Mesendoderm (in vitro differentiated cells): ENCODE data around the gene TNFAIP6.

Experiments used
- DNase-seq: peaks from one replicate; pipeline ENCODE4 v3.0.0; 2013
- H2AK5ac ChIP-seq: 2 replicates; pipeline ENCODE4 v1.6.1; 2013; ENCODE audit warnings: low read length, inconsistent platforms
- H2BK120ac ChIP-seq: 2 replicates; pipeline ENCODE4 v1.6.1; 2013; ENCODE audit warnings: low read depth, mild to moderate bottlenecking, low read length, moderate library complexity, mixed read lengths
- H2BK15ac ChIP-seq: replicated peaks from 2 replicates; pipeline ENCODE4 v1.6.1; 2013; ENCODE audit warnings: low read depth, mild to moderate bottlenecking, moderate library complexity
- H2BK5ac ChIP-seq: 2 replicates; pipeline ENCODE4 v1.6.1; 2013; ENCODE audit warnings: low read length, inconsistent platforms
- H3K18ac ChIP-seq: 2 replicates; pipeline ENCODE4 v1.6.1; 2013; ENCODE audit warnings: mild to moderate bottlenecking, low read length, mixed read lengths
- H3K23ac ChIP-seq: one replicate; pipeline ENCODE4 v1.6.1; 2013; ENCODE audit warnings: low read length
- H3K27ac ChIP-seq: 2 replicates; pipeline ENCODE4 v1.5.1; 2013; ENCODE audit warnings: low read depth, mild to moderate bottlenecking, inconsistent platforms, low read length, moderate library complexity
- H3K27me3 ChIP-seq: 2 replicates; pipeline ENCODE4 v1.6.1; 2013; ENCODE audit warnings: low read length, control low read depth, mild to moderate bottlenecking, inconsistent platforms; ENCODE audit not compliant: insufficient read depth, poor library complexity
- H3K36me3 ChIP-seq: 2 replicates; pipeline ENCODE4 v1.6.1; 2013; ENCODE audit warnings: low read length, inconsistent platforms; ENCODE audit not compliant: control insufficient read depth, insufficient read depth
- H3K4ac ChIP-seq: one replicate; pipeline ENCODE4 v1.6.1; 2013; ENCODE audit warnings: low read depth, mild to moderate bottlenecking, low read length, moderate library complexity
- H3K4me1 ChIP-seq: 2 replicates; pipeline ENCODE4 v1.6.1; 2013; ENCODE audit warnings: low read depth, low read length, inconsistent platforms; ENCODE audit not compliant: control insufficient read depth
- H3K4me2 ChIP-seq: 2 replicates; pipeline ENCODE4 v1.6.1; 2013; ENCODE audit warnings: low read length
- H3K4me3 ChIP-seq: 2 replicates; pipeline ENCODE4 v1.5.1; 2013; ENCODE audit warnings: mild to moderate bottlenecking, low read length
- H3K56ac ChIP-seq: one replicate; pipeline ENCODE4 v1.6.1; 2013; ENCODE audit warnings: low read length
- H3K79me1 ChIP-seq: 2 replicates; pipeline ENCODE4 v1.6.1; 2013; ENCODE audit warnings: low read length, inconsistent platforms
- H3K79me2 ChIP-seq: 2 replicates; pipeline ENCODE4 v1.6.1; 2013; ENCODE audit warnings: mild to moderate bottlenecking, low read length; ENCODE audit not compliant: control insufficient read depth, insufficient read depth
- H3K9ac ChIP-seq: 2 replicates; pipeline ENCODE4 v1.6.1; 2013; ENCODE audit warnings: low read length, inconsistent platforms
- H4K5ac ChIP-seq: one replicate; pipeline ENCODE4 v1.6.1; 2013; ENCODE audit warnings: low read length
- H4K8ac ChIP-seq: one replicate; pipeline ENCODE4 v1.6.1; 2013; ENCODE audit warnings: low read depth, mild to moderate bottlenecking, control low read depth, low read length, moderate library complexity
- WGBS: extraction: QIAGEN DNeasy Blood & Tissue Kit; methylation state at CpG from one replicate; pipeline ENCODE4 v1.1.7; 2013; ENCODE audit warnings: low lambda C conversion rate, missing lambda C conversion rate; ENCODE audit not compliant: insufficient coverage; ENCODE audit errors: extremely low coverage; 5-methylcytosine and 5-hydroxymethylcytosine counted together

TNFAIP6 gene

DNA sequence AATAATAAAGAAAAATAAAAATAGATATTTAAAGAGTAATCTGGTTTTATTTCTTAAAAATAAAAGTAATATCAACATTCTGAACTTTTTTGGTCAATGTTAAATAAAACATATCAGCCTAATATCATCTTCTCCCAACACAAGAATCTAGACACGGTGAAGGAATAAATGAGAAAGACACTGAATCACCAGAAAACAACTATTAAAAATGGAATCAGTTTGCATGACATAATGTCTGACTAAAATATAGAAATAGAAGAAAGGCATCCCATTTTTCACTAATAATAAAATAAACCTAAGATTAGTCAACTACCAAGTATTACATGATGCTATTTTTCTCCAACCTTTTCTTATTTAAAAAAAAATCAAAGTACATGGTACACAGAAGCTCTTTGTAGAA is 30.8 kb upstream of the TNFAIP6 start:
- H3K4me3 ChIP-seq: no peak overlapping the region
- no peak overlapping the region for H3K23ac ChIP-seq
- no CpG with 5 or more reads among the region's 1 CpG for WGBS
- no peak overlapping the region for H2AK5ac ChIP-seq
- no peak overlapping the region for H2BK120ac ChIP-seq
- H4K5ac ChIP-seq: no peak overlapping the region
- no peaks in the 10 kb centered on the region for H3K79me1 ChIP-seq
- no peak overlapping the region for H2BK15ac ChIP-seq
- H3K18ac ChIP-seq: no peak overlapping the region
- no peak overlapping the region for H3K4ac ChIP-seq
- H3K27me3 ChIP-seq: no peaks in the 10 kb centered on the region
- H3K36me3 ChIP-seq: no peaks in the 10 kb centered on the region
- H3K4me2 ChIP-seq: no peak overlapping the region
- H3K79me2 ChIP-seq: no peaks in the 10 kb centered on the region
- no peak overlapping the region for H4K8ac ChIP-seq
- DNase-seq: no peak
- no peak overlapping the region for H3K27ac ChIP-seq
- H2BK5ac ChIP-seq: no peak overlapping the region
- H3K56ac ChIP-seq: no peak overlapping the region
- H3K4me1 ChIP-seq: no peaks in the 10 kb centered on the region
- no peak overlapping the region for H3K9ac ChIP-seq

DNA sequence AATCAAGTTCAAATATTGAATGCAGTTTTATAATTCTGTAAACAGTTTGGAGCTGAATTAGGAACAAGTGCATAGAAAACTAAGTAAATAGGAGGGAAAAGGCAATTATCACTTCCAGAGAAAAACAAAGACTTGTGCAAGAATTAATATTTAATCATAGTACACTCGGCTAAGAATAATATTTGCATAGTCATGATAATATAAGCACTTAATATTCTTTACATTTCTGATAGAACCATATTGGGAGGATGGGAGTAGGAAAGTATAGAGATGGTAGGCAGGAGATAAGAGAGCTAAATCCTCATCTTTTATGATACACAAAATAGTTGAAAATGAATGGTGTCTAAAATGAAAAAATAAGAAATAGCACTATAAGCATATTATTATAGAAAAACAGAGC is 27.4 kb upstream of the TNFAIP6 start:
- H3K79me2 ChIP-seq: no peaks in the 10 kb centered on the region
- H3K56ac ChIP-seq: no peak overlapping the region
- H3K9ac ChIP-seq: no peak overlapping the region
- no peak overlapping the region for H2BK5ac ChIP-seq
- DNase-seq: no peak
- no peak overlapping the region for H2AK5ac ChIP-seq
- no peak overlapping the region for H3K4me2 ChIP-seq
- H3K23ac ChIP-seq: no peak overlapping the region
- no peak overlapping the region for H3K18ac ChIP-seq
- H3K4me3 ChIP-seq: no peak overlapping the region
- H3K27me3 ChIP-seq: no peaks in the 10 kb centered on the region
- H3K79me1 ChIP-seq: no peaks in the 10 kb centered on the region
- H3K4ac ChIP-seq: no peak overlapping the region
- no peak overlapping the region for H3K27ac ChIP-seq
- no peak overlapping the region for H2BK15ac ChIP-seq
- H4K8ac ChIP-seq: no peak overlapping the region
- no peak overlapping the region for H2BK120ac ChIP-seq
- WGBS: no CpG with 5 or more reads among the region's 1 CpG
- no peaks in the 10 kb centered on the region for H3K36me3 ChIP-seq
- no peaks in the 10 kb centered on the region for H3K4me1 ChIP-seq
- H4K5ac ChIP-seq: no peak overlapping the region

DNA sequence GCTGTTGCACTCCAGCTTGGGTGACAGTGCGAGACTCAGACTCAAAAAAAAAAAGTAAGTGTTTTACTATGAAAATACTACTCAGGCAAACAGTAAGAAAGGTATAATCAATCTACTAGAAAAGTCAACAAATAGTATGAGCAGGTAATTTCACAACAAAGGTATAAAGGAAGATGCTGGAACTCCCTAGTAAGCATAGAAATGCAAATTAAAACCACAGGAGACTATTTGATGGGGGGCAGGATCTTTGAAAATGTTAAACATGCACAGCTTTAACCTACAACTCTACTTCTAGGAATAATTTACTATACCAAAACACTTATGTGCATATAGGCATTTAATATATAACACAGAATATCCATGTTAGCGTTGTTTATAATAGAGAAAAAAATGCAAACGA is 24.3 kb upstream of the TNFAIP6 start:
- Histone ChIP-seq H4K5ac (no peak overlapping the region), H4K8ac (no peak overlapping the region), H2BK5ac (no peak overlapping the region), H3K36me3 (no peaks in the 10 kb centered on the region), H3K56ac (no peak overlapping the region), H3K4ac (no peak overlapping the region), H3K79me1 (no peaks in the 10 kb centered on the region), H2AK5ac (no peak overlapping the region), H3K4me3 (no peak overlapping the region), H3K23ac (no peak overlapping the region), H2BK120ac (no peak overlapping the region), H3K4me1 (no peaks in the 10 kb centered on the region), H3K9ac (no peak overlapping the region), H3K79me2 (no peaks in the 10 kb centered on the region), H3K27me3 (no peaks in the 10 kb centered on the region), H2BK15ac (no peak overlapping the region), H3K18ac (no peak overlapping the region), H3K27ac (no peak overlapping the region), H3K4me2 (no peak overlapping the region)
- no peak for DNase-seq
- WGBS: no CpG with 5 or more reads among the region's 3 CpGs

DNA sequence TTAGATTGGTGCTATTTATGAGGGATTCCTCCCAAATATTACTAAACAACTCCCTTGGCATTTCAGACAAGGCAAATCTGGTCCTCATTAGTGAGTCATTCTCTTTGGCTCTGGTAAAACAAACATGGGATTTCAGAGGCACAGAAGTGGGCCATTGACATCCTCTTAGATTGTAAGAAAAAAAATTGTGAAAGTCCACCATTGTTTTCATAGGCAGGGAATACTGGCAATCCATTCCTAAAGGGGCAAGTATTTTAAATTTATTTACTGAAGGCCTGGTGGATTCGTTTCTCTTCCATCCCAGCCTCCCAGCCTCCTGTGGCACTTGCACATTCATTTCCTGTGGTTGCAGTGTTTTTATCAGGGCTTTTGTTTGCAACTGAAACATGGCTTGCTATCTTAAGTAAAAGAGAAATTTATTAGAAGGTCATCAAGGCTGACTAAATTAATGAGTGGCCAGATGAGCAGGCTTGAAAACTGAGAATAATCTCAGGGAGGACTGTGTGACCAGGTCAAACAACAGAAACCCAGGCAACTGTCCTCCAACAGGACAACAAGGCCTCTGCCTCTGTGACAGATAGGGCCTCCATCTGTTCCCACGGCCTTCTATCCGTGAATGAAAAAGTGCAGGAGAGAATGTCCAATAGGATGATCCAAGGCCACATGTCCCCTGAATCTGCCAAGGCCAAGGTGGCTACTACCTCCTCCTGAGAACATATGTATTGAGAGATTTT is 23.1 kb upstream of the TNFAIP6 start:
- H4K8ac ChIP-seq: no peak overlapping the region
- H3K4me3 ChIP-seq: no peak overlapping the region
- no peak for DNase-seq
- H4K5ac ChIP-seq: no peak overlapping the region
- no peaks in the 10 kb centered on the region for H3K79me1 ChIP-seq
- no peak overlapping the region for H2BK5ac ChIP-seq
- no peak overlapping the region for H3K4ac ChIP-seq
- H2BK120ac ChIP-seq: no peak overlapping the region
- no peak overlapping the region for H3K27ac ChIP-seq
- H3K18ac ChIP-seq: no peak overlapping the region
- no peaks in the 10 kb centered on the region for H3K4me1 ChIP-seq
- no peaks in the 10 kb centered on the region for H3K79me2 ChIP-seq
- H3K36me3 ChIP-seq: no peaks in the 10 kb centered on the region
- H3K56ac ChIP-seq: no peak overlapping the region
- no peak overlapping the region for H3K4me2 ChIP-seq
- H3K9ac ChIP-seq: no peak overlapping the region
- H2AK5ac ChIP-seq: no peak overlapping the region
- no peaks in the 10 kb centered on the region for H3K27me3 ChIP-seq
- H2BK15ac ChIP-seq: no peak overlapping the region
- H3K23ac ChIP-seq: no peak overlapping the region
- no CpG with 5 or more reads among the region's 3 CpGs for WGBS

DNA sequence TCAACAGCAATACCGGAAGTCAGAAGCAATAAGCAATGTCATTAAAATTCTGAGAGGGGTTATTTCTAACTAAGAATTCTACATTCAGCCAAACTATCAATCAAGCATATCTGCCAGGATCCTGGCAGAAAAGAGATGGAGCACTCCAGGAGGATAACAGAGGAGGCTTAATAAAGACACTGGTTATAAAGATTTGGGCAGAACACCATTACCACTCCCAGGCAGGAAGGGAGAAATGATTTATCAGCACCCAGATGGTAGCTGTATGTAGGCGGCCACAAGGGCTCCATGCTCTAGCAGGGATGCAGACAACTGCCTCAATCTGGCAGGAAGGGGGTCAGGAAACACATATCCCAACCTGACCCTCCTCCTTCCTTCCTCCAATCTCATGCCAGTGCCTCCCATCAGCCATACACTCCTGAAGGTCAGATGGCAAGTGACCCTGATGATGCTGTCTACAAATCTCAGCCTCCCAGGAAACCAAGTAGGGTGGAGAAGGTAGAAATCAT is 20.5 kb upstream of the TNFAIP6 start:
- Histone ChIP-seq H2AK5ac (no peak overlapping the region), H3K56ac (no peak overlapping the region), H4K8ac (no peak overlapping the region), H3K4me2 (no peak overlapping the region), H2BK120ac (no peak overlapping the region), H2BK15ac (no peak overlapping the region), H3K79me2 (no peaks in the 10 kb centered on the region), H3K27me3 (no peaks in the 10 kb centered on the region), H3K4me3 (no peak overlapping the region), H3K18ac (no peak overlapping the region), H3K9ac (no peak overlapping the region), H3K36me3 (no peaks in the 10 kb centered on the region), H2BK5ac (no peak overlapping the region), H3K4ac (no peak overlapping the region), H3K4me1 (no peaks in the 10 kb centered on the region), H3K79me1 (no peaks in the 10 kb centered on the region), H4K5ac (no peak overlapping the region), H3K23ac (no peak overlapping the region), H3K27ac (no peak overlapping the region)
- no CpG with 5 or more reads among the region's 2 CpGs for WGBS
- no peak for DNase-seq

DNA sequence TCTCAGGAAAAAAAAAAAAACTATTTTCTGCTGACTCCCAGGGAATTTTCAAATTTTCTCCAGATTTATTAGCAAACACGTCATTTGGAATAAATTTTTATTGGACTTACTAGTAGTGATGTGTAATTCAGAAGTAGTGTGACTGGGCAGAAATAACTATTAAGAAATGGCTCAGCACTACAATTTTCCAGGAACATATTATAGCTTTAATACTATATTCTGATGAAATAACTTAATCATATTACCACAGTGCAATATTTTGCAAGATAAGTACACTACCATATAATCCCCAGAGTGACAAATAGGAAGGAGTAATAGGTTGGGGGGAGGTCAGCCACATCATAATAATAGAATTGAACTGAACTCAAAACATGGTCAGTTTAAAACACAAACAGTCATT is 19.7 kb upstream of the TNFAIP6 start:
- H3K27me3 ChIP-seq: no peaks in the 10 kb centered on the region
- no peak for DNase-seq
- WGBS: no CpG with 5 or more reads among the region's 1 CpG

More for the DNA sequence above, 19.7 kb upstream of the TNFAIP6 start:
- Histone ChIP-seq H2BK120ac (no peak overlapping the region), H3K4ac (no peak overlapping the region), H3K18ac (no peak overlapping the region), H4K8ac (no peak overlapping the region), H3K23ac (no peak overlapping the region), H3K27ac (no peak overlapping the region), H3K9ac (no peak overlapping the region), H4K5ac (no peak overlapping the region), H2BK15ac (no peak overlapping the region), H3K4me1 (no peaks in the 10 kb centered on the region), H3K79me2 (no peaks in the 10 kb centered on the region), H3K36me3 (no peaks in the 10 kb centered on the region), H3K4me3 (no peak overlapping the region), H2AK5ac (no peak overlapping the region), H3K56ac (no peak overlapping the region), H3K4me2 (no peak overlapping the region), H3K79me1 (no peaks in the 10 kb centered on the region), H2BK5ac (no peak overlapping the region)
